HG02588 (cell line): Measurements from ENCODE around the gene OIT3.
"Not testable (repeated sequence)": the region's sequence is repeated elsewhere in the genome, so short reads cannot be mapped to it uniquely, and the experiment has no call there.

ENCODE experiments used
- ATAC-seq: cut with Tn5 transposase; IDR thresholded peaks from one replicate; pipeline ENCODE4 v1.9.1; 2021; ENCODE audit warnings: mild to moderate bottlenecking, moderate library complexity; ENCODE audit not compliant: unreplicated experiment

The OIT3 gene

DNA sequence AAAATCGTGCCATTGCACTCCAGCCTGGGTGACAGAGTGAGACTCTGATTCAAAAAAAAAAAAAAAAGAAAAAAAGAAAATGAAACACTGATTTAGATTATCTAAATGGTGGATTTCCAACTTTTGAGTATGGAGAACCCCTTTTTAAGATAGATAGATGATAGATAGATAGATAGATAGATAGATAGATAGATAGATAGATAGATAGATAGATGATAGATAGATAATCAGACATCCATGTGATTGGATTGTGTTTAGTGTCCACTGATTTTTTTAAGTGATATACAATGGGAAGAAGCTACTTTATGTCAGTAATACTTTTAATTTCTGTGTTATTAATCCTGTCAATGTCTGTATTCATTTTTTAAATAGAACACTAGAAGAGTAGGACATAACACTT, 6.0 kb downstream of the OIT3 start:
- no peak for ATAC-seq

GRCh38 chr10:72903941-72904446, 10.5 kb downstream of the OIT3 start:
- ATAC-seq = not testable (repeated sequence)

- ATAC-seq = no peak
Observed at GRCh38 chr10:72904806-72905205, 11.3 kb downstream of the OIT3 start.

DNA sequence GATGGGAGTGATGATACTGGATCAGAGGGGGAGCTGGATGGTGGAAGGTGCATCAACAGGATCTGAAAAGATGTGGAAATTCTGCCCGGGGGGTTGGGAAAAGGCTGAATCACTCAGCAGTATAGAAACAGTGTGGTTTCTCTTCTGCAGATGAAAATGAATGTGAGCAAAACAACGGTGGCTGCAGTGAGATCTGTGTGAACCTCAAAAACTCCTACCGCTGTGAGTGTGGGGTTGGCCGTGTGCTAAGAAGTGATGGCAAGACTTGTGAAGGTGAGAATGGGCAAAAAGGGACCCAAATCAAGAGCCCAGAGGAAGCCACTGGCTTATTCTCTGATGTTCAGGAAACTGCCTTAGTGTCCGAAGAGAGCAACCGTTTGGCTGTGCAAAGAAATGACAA, 12.9 kb downstream of the OIT3 start:
- no peak for ATAC-seq

DNA sequence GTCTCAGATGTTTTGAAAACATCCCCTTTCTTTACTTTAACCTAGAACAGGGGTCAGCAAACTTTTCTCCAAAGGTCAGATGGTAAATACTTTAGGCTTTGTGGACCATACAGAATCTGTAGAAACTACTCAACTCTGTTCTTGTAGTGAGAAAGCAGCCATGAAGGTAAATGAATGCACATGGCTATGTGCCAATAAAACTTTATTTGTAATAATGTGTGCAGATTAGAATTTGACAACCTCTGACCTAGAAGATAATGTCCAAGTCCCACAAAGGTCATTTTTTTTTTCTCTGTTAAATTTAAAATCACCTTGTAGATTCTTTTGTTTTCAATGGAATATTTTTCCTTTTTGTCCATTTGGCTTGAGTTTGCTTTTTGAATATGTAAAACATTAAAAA, 17.2 kb downstream of the OIT3 start:
- no peak for ATAC-seq

- no peak for ATAC-seq
Observed at GRCh38 chr10:72911758-72912157, 18.2 kb downstream of the OIT3 start.

DNA sequence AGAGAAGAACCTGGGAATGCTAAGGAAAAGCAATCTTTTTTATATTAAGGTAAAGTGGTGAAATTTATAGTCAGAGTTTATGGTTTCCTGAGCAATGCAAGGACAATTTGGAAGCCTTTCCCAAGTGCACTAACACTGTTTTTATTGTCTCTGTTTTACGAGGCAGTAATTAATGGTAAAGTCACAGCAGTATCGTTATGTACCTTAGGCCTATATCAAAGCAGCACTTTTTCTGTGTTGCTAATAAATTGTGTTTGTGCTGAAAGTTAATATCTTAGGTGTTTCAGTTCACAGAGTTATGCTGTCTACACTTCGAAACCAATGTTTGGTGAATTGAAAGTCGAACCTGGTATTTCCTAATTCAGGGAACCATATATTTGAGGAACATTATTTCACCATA, 19.2 kb downstream of the OIT3 start:
- no peak for ATAC-seq

DNA sequence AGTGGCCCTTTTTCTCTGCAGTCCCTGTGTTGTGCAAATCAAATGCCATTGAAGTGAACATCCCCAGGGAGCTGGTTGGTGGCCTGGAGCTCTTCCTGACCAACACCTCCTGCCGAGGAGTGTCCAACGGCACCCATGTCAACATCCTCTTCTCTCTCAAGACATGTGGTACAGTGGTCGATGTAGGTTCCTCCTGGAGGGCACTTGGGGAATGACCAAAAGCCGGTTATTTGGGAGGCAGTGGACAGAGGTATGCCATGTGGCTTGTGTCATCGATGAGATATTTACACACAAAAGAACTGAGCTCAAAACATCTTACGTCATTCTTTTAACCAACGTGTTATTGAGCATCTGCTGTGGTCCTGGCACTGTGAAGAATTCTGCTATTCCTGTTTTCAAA, 19.7 kb downstream of the OIT3 start:
- no peak for ATAC-seq

DNA sequence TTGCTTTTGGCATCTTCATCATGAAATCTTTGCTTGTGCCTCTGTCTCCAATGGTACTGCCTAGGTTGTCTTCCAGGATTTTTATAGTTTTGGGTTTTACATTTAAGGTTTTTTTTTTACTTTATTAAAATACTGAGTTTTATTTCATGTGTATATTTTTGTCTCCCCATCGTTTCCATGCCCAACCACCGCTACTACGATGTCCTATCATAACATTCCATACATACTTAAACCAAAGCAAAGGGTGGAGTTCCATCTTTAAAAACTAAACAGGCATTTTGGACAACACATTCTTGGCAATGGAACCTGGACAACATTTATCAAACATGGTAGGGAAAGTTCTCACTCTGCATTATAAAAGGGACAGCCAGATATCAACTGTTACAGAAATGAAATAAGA, 23.7 kb downstream of the OIT3 start:
- not testable (repeated sequence) for ATAC-seq

DNA sequence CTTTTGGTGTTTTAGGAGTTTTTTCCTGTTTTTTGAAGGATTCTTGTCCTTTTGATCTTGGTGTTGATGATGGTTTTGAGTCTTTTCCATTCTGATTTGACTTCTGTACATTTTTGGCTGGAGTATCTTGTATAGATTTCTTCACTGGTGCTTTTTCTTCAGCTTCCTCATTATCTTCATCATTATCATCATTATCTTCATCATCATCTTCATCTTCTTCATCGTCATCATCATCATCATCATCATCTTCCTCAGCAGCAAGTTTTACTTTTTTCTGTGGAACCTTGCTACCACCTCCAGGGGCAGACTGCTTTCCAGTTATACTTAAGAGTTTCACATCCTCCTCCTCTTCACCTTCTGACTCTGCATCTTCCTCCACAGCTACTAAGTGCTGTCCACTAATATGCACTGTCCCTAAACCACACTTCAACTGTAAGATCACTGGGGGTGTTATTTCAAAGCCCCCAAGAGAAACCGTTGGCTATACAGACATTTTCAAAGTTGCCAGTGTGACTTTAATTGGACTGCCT, 24.3 kb downstream of the OIT3 start:
- not testable (repeated sequence) for ATAC-seq

GRCh38 chr10:72918352-72918751, 24.8 kb downstream of the OIT3 start:
- ATAC-seq = no peak

DNA sequence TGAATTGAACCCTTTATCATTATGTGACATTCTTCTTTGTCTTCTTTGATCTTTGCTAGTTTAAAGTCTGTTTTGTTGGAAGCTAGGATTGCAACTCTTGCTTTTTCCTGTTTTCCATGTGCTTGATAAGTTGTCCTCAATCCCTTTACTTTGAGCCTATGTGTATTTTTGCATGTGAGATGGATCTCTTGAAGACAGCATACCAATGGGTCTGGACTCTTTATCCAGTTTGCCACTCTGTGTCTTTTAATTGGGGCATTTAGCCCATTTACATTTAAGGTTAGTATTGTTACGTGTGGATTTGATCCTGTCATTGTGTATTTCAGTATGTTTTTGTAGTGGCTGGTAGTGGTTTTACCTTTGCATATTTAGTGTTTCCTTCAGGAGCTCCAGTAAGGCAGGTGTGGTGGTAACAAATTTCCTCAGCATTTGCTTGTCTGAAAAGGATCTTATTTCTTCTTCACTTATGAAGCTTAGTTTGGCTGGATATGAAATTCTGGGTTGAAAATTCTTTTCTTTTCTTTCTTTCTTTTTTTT, 27.7 kb downstream of the OIT3 start:
- not testable (repeated sequence) for ATAC-seq

DNA sequence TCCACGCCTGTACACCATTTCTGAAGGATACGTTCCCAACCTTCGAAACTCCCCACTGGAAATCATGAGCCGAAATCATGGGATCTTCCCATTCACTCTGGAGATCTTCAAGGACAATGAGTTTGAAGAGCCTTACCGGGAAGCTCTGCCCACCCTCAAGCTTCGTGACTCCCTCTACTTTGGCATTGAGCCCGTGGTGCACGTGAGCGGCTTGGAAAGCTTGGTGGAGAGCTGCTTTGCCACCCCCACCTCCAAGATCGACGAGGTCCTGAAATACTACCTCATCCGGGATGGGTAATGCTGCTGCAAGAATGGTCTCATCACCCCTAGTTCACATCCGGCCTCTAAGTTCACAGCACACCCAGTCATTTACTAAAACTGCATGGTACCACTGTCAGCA, 30.8 kb downstream of the OIT3 start:
- ATAC-seq = no peak

DNA sequence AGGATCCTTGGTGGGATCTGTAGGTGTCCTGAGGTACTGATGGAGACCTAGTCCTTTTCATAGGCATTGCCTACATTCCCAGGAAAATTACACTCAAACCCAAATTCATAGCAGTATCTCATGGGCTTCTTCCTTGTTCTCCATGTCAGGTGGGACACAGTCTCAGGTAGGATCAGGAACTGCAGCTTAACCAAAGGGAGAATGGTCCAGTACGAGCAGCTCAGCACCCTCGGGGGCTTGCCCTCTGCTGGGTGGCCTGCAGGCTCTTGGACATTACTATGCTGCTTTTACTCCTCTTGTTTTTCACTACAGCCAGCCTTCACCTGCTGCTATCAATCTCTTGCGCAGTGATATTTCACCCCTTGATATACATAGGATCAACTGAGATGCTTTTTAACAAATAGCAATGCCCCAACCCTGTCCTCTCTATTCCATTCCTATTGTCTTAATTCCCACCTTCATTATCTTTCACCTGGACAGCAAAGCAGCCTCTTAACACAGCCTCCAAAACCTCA, 32.5 kb downstream of the OIT3 start:
- ATAC-seq = no peak

GRCh38 chr10:72927485-72927884, 33.9 kb downstream of the OIT3 start:
- no peak for ATAC-seq

DNA sequence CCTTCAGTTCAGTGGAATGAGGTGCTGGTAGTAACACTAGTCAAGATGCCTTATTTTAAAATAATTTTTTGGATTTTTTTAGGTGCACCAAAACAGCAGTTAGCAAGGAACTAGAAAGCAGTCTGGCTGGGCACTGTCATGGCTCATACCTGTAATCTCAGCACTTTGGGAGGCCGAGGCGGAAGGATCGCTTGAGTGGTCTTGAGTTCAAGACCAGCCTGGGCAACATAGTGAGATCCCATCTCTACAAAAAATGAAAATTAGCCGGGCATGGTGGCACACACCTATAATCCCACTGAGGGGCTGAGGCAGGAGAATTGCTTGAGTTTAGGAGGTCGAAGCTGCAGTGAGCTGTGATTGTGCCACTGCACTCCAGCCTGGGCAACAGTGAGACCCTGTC, 35.3 kb downstream of the OIT3 start:
- no peak for ATAC-seq

GRCh38 chr10:72930276-72930675, 36.7 kb downstream of the OIT3 start:
- no peak for ATAC-seq

DNA sequence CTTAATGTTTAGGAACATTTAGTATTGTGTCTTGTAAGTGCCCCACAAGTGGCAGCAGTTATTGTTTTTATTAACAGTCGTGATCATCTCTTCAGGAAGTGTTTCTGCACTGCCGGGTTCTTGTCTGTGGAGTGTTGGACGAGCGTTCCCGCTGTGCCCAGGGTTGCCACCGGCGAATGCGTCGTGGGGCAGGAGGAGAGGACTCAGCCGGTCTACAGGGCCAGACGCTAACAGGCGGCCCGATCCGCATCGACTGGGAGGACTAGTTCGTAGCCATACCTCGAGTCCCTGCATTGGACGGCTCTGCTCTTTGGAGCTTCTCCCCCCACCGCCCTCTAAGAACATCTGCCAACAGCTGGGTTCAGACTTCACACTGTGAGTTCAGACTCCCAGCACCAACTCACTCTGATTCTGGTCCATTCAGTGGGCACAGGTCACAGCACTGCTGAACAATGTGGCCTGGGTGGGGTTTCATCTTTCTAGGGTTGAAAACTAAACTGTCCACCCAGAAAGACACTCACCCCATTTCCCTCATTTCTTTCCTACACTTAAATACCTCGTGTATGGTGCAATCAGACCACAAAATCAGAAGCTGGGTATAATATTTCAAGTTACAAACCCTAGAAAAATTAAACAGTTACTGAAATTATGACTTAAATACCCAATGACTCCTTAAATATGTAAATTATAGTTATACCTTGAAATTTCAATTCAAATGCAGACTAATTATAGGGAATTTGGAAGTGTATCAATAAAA, 38.9 kb downstream of the OIT3 start:
- ATAC-seq = no peak

- no peak for ATAC-seq
Observed at GRCh38 chr10:72935361-72935760, 41.8 kb downstream of the OIT3 start.

GRCh38 chr10:72943498-72944234, 50.1 kb downstream of the OIT3 start:
- no peak for ATAC-seq

DNA sequence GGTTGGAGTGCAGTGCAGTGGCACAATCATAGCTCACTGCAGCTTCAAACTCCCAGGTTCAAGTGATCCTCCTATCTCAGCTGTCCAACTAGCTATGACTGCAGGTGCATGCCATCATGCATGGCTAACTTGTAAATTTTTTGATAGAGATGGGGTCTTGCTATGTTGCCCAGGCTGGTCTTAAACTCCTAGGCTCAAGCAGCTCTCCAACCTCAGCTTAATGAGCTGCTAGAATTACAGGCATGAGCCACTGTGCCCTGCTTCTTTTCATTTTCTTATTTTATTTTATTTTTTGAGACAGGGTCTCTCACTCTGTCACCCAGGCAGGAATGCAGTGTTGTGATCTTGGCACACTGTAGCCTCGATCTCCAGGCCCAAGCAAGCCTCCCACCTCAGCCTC, 53.4 kb downstream of the OIT3 start:
- no peak for ATAC-seq

DNA sequence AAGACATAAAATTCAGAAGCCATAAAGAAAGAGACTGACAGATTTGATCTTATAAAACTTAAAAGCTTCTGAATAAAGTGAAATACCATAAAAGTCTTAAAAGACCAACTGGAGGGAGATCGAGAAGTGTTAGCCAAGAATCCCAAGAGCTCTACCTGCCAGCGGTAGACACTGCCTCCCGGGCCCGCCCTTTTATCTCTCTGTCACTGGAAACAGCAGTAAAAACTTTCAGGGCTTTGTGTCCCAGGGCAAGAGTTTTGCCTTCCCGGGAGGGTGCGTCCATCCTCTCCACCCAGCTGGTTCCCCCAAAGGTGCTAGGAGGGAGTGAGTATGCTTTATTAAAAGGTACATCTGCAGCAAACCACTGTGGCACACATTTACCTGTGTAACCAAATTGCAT, 55.2 kb downstream of the OIT3 start:
- no peak for ATAC-seq
